ENCODE measurements around the gene PPEF1.

The PPEF1 gene, protein sequence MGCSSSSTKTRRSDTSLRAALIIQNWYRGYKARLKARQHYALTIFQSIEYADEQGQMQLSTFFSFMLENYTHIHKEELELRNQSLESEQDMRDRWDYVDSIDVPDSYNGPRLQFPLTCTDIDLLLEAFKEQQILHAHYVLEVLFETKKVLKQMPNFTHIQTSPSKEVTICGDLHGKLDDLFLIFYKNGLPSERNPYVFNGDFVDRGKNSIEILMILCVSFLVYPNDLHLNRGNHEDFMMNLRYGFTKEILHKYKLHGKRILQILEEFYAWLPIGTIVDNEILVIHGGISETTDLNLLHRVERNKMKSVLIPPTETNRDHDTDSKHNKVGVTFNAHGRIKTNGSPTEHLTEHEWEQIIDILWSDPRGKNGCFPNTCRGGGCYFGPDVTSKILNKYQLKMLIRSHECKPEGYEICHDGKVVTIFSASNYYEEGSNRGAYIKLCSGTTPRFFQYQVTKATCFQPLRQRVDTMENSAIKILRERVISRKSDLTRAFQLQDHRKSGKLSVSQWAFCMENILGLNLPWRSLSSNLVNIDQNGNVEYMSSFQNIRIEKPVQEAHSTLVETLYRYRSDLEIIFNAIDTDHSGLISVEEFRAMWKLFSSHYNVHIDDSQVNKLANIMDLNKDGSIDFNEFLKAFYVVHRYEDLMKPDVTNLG

GRCh38 chrX:18707426-18708049, at the start of gene PPEF1:
TSS of gene PPEF1 (plus strand) at chrX:18707645. CDS start at chrX:18707781, 136 bp downstream.
- TF ChIP-seq, protein P1, sequence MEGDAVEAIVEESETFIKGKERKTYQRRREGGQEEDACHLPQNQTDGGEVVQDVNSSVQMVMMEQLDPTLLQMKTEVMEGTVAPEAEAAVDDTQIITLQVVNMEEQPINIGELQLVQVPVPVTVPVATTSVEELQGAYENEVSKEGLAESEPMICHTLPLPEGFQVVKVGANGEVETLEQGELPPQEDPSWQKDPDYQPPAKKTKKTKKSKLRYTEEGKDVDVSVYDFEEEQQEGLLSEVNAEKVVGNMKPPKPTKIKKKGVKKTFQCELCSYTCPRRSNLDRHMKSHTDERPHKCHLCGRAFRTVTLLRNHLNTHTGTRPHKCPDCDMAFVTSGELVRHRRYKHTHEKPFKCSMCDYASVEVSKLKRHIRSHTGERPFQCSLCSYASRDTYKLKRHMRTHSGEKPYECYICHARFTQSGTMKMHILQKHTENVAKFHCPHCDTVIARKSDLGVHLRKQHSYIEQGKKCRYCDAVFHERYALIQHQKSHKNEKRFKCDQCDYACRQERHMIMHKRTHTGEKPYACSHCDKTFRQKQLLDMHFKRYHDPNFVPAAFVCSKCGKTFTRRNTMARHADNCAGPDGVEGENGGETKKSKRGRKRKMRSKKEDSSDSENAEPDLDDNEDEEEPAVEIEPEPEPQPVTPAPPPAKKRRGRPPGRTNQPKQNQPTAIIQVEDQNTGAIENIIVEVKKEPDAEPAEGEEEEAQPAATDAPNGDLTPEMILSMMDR (conservative IDR thresholded peaks at IDR 0.05; ENCODE audit: low read depth, low read length) = no peak
- no peak within 1 kb of the TSS for H3K4me3 ChIP-seq (ENCODE audit: low read depth, low read length)
- peak; percentile 10 for DNase-seq (ENCODE audit: low read depth)

GRCh38 chrX:18661273-18661672, 46.2 kb upstream of the PPEF1 start:
- TF ChIP-seq, protein P1 (conservative IDR thresholded peaks at IDR 0.05; ENCODE audit: low read depth, low read length) = no peak
- no peak for DNase-seq (ENCODE audit: low read depth)
- no peak overlapping the region for H3K4me3 ChIP-seq (ENCODE audit: low read depth, low read length)

GRCh38 chrX:18664947-18665346, 42.5 kb upstream of the PPEF1 start:
- H3K4me3 ChIP-seq (ENCODE audit: low read depth, low read length) = no peak overlapping the region
- no peak for DNase-seq (ENCODE audit: low read depth)

DNA sequence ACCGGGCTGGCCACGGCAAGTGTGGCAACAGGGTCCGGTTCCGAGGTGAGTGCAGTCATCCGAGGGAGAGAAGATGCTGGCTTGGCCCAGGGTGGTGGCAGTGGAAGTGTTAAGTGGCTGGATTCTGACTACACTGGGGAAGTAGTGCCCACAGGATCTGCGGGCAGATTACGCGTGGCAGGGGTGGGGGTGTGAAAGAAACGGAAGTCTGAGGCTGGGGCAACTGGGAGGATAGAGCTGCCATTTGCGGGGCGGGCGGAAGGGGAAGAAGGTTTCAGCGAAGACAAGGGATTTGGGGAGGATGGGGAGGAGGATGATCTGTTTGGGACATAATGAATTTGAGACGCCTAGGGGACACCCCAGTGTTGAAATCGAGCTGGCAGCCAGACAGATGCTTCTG, 40.8 kb upstream of the PPEF1 start:
- DNase-seq (ENCODE audit: low read depth) = no peak
- TF ChIP-seq, protein P1 (conservative IDR thresholded peaks at IDR 0.05; ENCODE audit: low read depth, low read length) = no peak

More at GRCh38 chrX:18664947-18665346, 42.5 kb upstream of the PPEF1 start:
- TF ChIP-seq, protein P1 (conservative IDR thresholded peaks at IDR 0.05; ENCODE audit: low read depth, low read length) = no peak

GRCh38 chrX:18668071-18668835, 39.2 kb upstream of the PPEF1 start:
- H3K4me3 ChIP-seq (ENCODE audit: low read depth, low read length) = no peak overlapping the region
- no peak for DNase-seq (ENCODE audit: low read depth)
- TF ChIP-seq, protein P1 (conservative IDR thresholded peaks at IDR 0.05; ENCODE audit: low read depth, low read length) = no peak

More for the DNA sequence above, 40.8 kb upstream of the PPEF1 start:
- no peak overlapping the region for H3K4me3 ChIP-seq (ENCODE audit: low read depth, low read length)

DNA sequence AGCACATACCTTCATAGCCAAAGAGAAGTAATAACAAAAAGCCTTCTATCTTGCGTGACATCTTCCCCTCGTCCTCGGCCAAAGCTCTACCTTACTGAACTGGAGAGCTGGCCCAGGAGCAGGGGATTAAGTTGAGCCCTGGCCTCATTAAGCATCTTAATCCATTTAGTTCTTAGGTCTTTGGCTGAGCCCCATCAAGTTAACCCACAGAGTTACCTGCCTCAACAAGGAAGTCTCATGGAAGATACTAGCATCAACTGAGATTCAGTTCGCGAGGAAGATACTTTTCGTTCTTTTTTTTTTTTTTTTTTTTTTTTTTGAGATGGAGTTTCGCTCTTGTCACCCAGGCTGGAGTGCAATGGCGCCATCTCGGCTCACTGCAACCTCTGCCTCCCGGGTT, 35.4 kb upstream of the PPEF1 start, which contains the start of gene RS1:
Gene RS1, minus strand, starts transcription at position 101 of the 400 bp plus-strand sequence. Its CDS starts 40 bp downstream, at position 61.
- H3K4me3 ChIP-seq (ENCODE audit: low read depth, low read length) = no peak within 1 kb of the TSS
- TF ChIP-seq, protein P1 (conservative IDR thresholded peaks at IDR 0.05; ENCODE audit: low read depth, low read length) = no peak
- no peak for DNase-seq (ENCODE audit: low read depth)

All from choroid plexus epithelial cell (primary cell).